Measurements from ENCODE around the gene VPS13D. TPM values are rescaled to one million over a fixed set of nuclear protein-coding genes. Genes with fewer than 3 reads are reported as not detected.

VPS13D gene
- total RNA-seq, 1 experiment from 2014 or later: 31.6 TPM

GRCh38 chr1:12206238-12206637 is 23.6 kb upstream of the VPS13D start:
- BruUV-seq (replicated peaks): no TSS peak
- Histone ChIP-seq H3K4me2 (ENCODE audit: low read length) (no peak overlapping the region), H3K27ac (ENCODE audit: low read depth, low read length) (no peak overlapping the region), H3K4me3 (replicated peaks in 1 of 2; ENCODE audit: low read depth in 1 of 2, low read length in 2 of 2) (no peak overlapping the region), H3K9me3 (ENCODE audit: control insufficient read depth in 1 of 2, insufficient read depth in 1 of 2, low read depth in 1 of 2, low read length in 2 of 2) (no peaks in the 10 kb centered on the region), H3K27me3 (ENCODE audit: insufficient read depth, low read length) (no peaks in the 10 kb centered on the region), H4K20me1 (ENCODE audit: insufficient read depth) (no peaks in the 10 kb centered on the region), H3K4me1 (ENCODE audit: control insufficient read depth in 1 of 2, insufficient read depth in 2 of 2, low read length in 2 of 2) (peaks cover 6 to 9% of the 10 kb centered on the region in 2 experiments; a peak in 3 of 4 replicates), H3K9me2 (ENCODE audit: insufficient read depth) (no peaks in the 10 kb centered on the region), H3K79me2 (ENCODE audit: insufficient read depth, low read length) (no peaks in the 10 kb centered on the region), H3K9ac (ENCODE audit: low read length) (no peak overlapping the region), H3K36me3 (ENCODE audit: control insufficient read depth in 1 of 2, insufficient read depth in 2 of 2, low read length in 2 of 2) (no peaks in the 10 kb centered on the region), H2AFZ (ENCODE audit: low read depth, low read length, poor library complexity, severe bottlenecking) (no peak overlapping the region)
- RAD21 ChIA-PET (ENCODE audit: low non-redundant PET in 1 of 2, low total read pairs in 2 of 2, uncharacterized antibody in 2 of 2, unreplicated experiment in 2 of 2): no interaction called here
- CTCF ChIA-PET: interaction anchor here (3.1 kb wide), 1 partner anchor 82 kb away, joined by 42 read pairs; no protein-coding TSS in a partner anchor
- DNase-seq (ENCODE audit: low read depth, low spot score): no peak
- ATAC-seq: no peak
- no peak for TF ChIP-seq CTCF (IDR thresholded peaks at IDR 0.05 in 2 of 3, conservative IDR thresholded peaks at IDR 0.05 in 1 of 3; ENCODE audit: borderline replicate concordance in 1 of 3, insufficient read depth in 1 of 3, low read depth in 2 of 3, low read length in 2 of 3)
- no peak for TF ChIP-seq ELF1 (IDR thresholded peaks at IDR 0.05; ENCODE audit: borderline replicate concordance, low read depth)
- TF ChIP-seq MAX (IDR thresholded peaks at IDR 0.05): no peak
- TF ChIP-seq CEBPB (IDR thresholded peaks at IDR 0.05; ENCODE audit: low read depth): no peak
- no peak for TF ChIP-seq FOSL1 (IDR thresholded peaks at IDR 0.05; ENCODE audit: low read depth)
- no peak for TF ChIP-seq EGR1 (IDR thresholded peaks at IDR 0.05; ENCODE audit: low read depth)
- no peak for TF ChIP-seq ZNF274 (IDR thresholded peaks at IDR 0.05; ENCODE audit: low read depth, low read length)
- no peak for TF ChIP-seq EZH2phosphoT487 (IDR thresholded peaks at IDR 0.05; ENCODE audit: borderline replicate concordance)
- TF ChIP-seq EZH2 (IDR thresholded peaks at IDR 0.05): no peak
- TF ChIP-seq ZFX (IDR thresholded peaks at IDR 0.05): no peak
- POLR2A ChIA-PET: no interaction called here
- intact Hi-C loops (cut with micrococcal nuclease): loop anchor here (10.0 kb wide), 1 partner anchor 371 kb away; no protein-coding TSS in a partner anchor

Data from HCT116 (cell line).